Activated CD8-positive, alpha-beta memory T cell treated with anti-CD3 and anti-CD28 coated beads for 1 hour (primary cell): Measurements from ENCODE around the gene STMP1.
"Not testable (repeated sequence)": the region's sequence is repeated elsewhere in the genome, so short reads cannot be mapped to it uniquely, and the experiment has no call there.

Source experiments
- DNase-seq, 2 donors: peaks; one replicate each; pipeline ENCODE4 v3.0.0-alpha.2; 2020; ENCODE audit warnings: low read depth in 1 of 2; ENCODE audit errors: extremely low read depth in 1 of 2

Gene STMP1

GRCh38 chr7:135692606-135693005 lies 30.3 kb downstream of the STMP1 start:
- not testable (repeated sequence) for DNase-seq

- no peak for DNase-seq
Measured at GRCh38 chr7:135693558-135693957, 31.2 kb downstream of the STMP1 start.

- DNase-seq = no peak
Measured at GRCh38 chr7:135697276-135698049, 35.1 kb downstream of the STMP1 start.

GRCh38 chr7:135704074-135704473 lies 41.8 kb downstream of the STMP1 start:
- DNase-seq = no peak

GRCh38 chr7:135704698-135705097 lies 42.4 kb downstream of the STMP1 start:
- no peak for DNase-seq

- no peak for DNase-seq
Measured at GRCh38 chr7:135706038-135706742, 43.9 kb downstream of the STMP1 start.

- no peak for DNase-seq
Measured at GRCh38 chr7:135706858-135707569, 44.7 kb downstream of the STMP1 start.

- DNase-seq = no peak
Measured at GRCh38 chr7:135707570-135707966, 45.3 kb downstream of the STMP1 start.

GRCh38 chr7:135708041-135708440 lies 45.7 kb downstream of the STMP1 start:
- no peak for DNase-seq

GRCh38 chr7:135709508-135709907 lies 47.2 kb downstream of the STMP1 start:
- DNase-seq = no peak

- no peak for DNase-seq
Measured at GRCh38 chr7:135710417-135711138, 48.3 kb downstream of the STMP1 start.

- no peak for DNase-seq
Measured at GRCh38 chr7:135711139-135711469, 48.8 kb downstream of the STMP1 start.

GRCh38 chr7:135712182-135712782 lies 50.0 kb downstream of the STMP1 start:
- DNase-seq = no peak

- no peak for DNase-seq
Measured at GRCh38 chr7:135712796-135713195, 50.5 kb downstream of the STMP1 start.

GRCh38 chr7:135713836-135714470 lies 51.6 kb downstream of the STMP1 start:
- no peak for DNase-seq

GRCh38 chr7:135714534-135715009 lies 52.3 kb downstream of the STMP1 start:
- DNase-seq = no peak

- no peak for DNase-seq
Measured at GRCh38 chr7:135715055-135715522, 52.8 kb downstream of the STMP1 start.

- DNase-seq = no peak
Measured at GRCh38 chr7:135715673-135716072, 53.4 kb downstream of the STMP1 start.

GRCh38 chr7:135716677-135717238 lies 54.4 kb downstream of the STMP1 start:
- no peak for DNase-seq

- DNase-seq = no peak
Measured at GRCh38 chr7:135717693-135718092, 55.4 kb downstream of the STMP1 start.
